HepG2 (cell line): ENCODE measurements around the gene PLET1. TPM values are rescaled to one million over a fixed set of nuclear protein-coding genes. Genes with fewer than 3 reads are reported as not detected.

Source experiments
- ATAC-seq: fragments of 200-7000 bp; cut with Tn5 transposase; 3 replicates; pipeline ENCODE4 v1.9.1; 2020; ENCODE audit warnings: mild to moderate bottlenecking, moderate library complexity
- BruUV-seq: library from RNA; stranded (reverse); fragments of 400-500 nt; replicated peaks from 2 replicates; lab custom pipeline; 2021; lab: Mats Ljungman, UMichigan
- CTCF ChIA-PET: fragments of 300-600 bp; formaldehyde crosslinking; extraction: SDS; loops from one replicate; lab custom pipeline; 2021; ENCODE audit warnings: low total read pairs, inconsistent platforms, low intra/inter-chr PET ratio; lab: Yijun Ruan, JAX
- POLR2A ChIA-PET: fragments of 350-600 bp; sonication (Branson Sonifier 250); formaldehyde crosslinking; loops from one replicate; lab custom pipeline; 2020; ENCODE audit warnings: antibody characterized with exemption, inconsistent platforms; lab: Yijun Ruan, JAX
- DNase-seq: peaks from one replicate; pipeline ENCODE4 v3.0.0-alpha.2; 2015; ENCODE audit warnings: low spot score
- FAIRE-seq: peaks from 3 replicates; lab custom pipeline; 2011; peaks lifted over from hg19 to GRCh38; lab: Jason Lieb, UNC
- H2AFZ ChIP-seq: one replicate; pipeline ENCODE4 v1.6.1; 2011; ENCODE audit warnings: low read length, inconsistent platforms
- H3K27ac ChIP-seq: fragments of 300-600 bp; 3 replicates; pipeline ENCODE4 v1.8.0; 2011; ENCODE audit warnings: mixed run types, mild to moderate bottlenecking, mixed read lengths, low read length, inconsistent platforms; ENCODE audit not compliant: insufficient read depth; ENCODE audit errors: extremely low read length
- H3K27me3 ChIP-seq, 2 experiments: fragments of 200-600 bp in 1 of 2; 2 replicates in 1 of 2; 3 replicates in 1 of 2; pipeline versions ENCODE4 v1.6.0 to v1.8.0; 2011; ENCODE audit warnings: low read length in 2 of 2, mild to moderate bottlenecking in 2 of 2, moderate library complexity in 2 of 2, inconsistent platforms in 1 of 2; ENCODE audit not compliant: insufficient read depth in 2 of 2, control insufficient read depth in 1 of 2
- H3K36me3 ChIP-seq, 2 experiments: fragments of 200-600 bp in 1 of 2; replicated peaks in 1 of 2; 2 replicates in 1 of 2; 3 replicates in 1 of 2; pipeline versions ENCODE4 v1.5.1 to v1.8.0; 2011; ENCODE audit warnings: low read length in 2 of 2, inconsistent platforms in 1 of 2; ENCODE audit not compliant: insufficient read depth in 2 of 2, control insufficient read depth in 1 of 2
- H3K4me1 ChIP-seq: 2 replicates; pipeline ENCODE4 v1.5.1; 2012; ENCODE audit warnings: low read length, inconsistent platforms; ENCODE audit not compliant: insufficient read depth
- H3K4me2 ChIP-seq: 2 replicates; pipeline ENCODE4 v1.6.0; 2011; ENCODE audit warnings: low read depth, low read length, inconsistent platforms
- H3K4me3 ChIP-seq, 3 experiments: fragments of 200-600 bp in 1 of 3; sonication (generic), shearing (Covaris generic) in 1 of 3; replicated peaks in 1 of 3; 2 replicates each; pipeline ENCODE4 v1.5.1; 2011 to 2016; ENCODE audit warnings: low read length in 3 of 3, inconsistent platforms in 2 of 3, low read depth in 2 of 3, mild to moderate bottlenecking in 2 of 3, control low read depth in 1 of 3, mixed read lengths in 1 of 3; ENCODE audit not compliant: insufficient read depth in 1 of 3
- H3K79me2 ChIP-seq: one replicate; pipeline ENCODE4 v1.6.1; 2011; ENCODE audit warnings: low read length, inconsistent platforms; ENCODE audit not compliant: insufficient read depth
- H3K9ac ChIP-seq: 2 replicates; pipeline ENCODE4 v1.6.0; 2011; ENCODE audit warnings: mild to moderate bottlenecking, low read depth, low read length, inconsistent platforms; ENCODE audit not compliant: insufficient read depth
- H3K9me3 ChIP-seq: 2 replicates; pipeline ENCODE4 v1.5.1; 2012; ENCODE audit warnings: mild to moderate bottlenecking, low read length
- H4K20me1 ChIP-seq: 2 replicates; pipeline ENCODE4 v1.6.0; 2011; ENCODE audit warnings: inconsistent platforms, mild to moderate bottlenecking, low read length, moderate library complexity; ENCODE audit not compliant: insufficient read depth
- ADNP ChIP-seq: sonication (generic); formaldehyde crosslinking; IDR thresholded peaks from 2 replicates; pipeline ENCODE4 v1.4.0; 2020; ENCODE audit warnings: missing genetic modification reagents
- AGO1 ChIP-seq: fragments of 200-400 bp; formaldehyde crosslinking; IDR thresholded peaks from 2 replicates; pipeline ENCODE4 v1.6.1; 2017; ENCODE audit warnings: mild to moderate bottlenecking, low read depth, low read length, moderate library complexity; ENCODE audit not compliant: poor library complexity, severe bottlenecking
- ELF4 ChIP-seq: sonication (generic); formaldehyde crosslinking; IDR thresholded peaks from 2 replicates; pipeline ENCODE4 v1.5.0; 2020; ENCODE audit warnings: missing genetic modification reagents, mild to moderate bottlenecking, moderate library complexity, borderline replicate concordance
- HOXA3 ChIP-seq: sonication (generic); formaldehyde crosslinking; IDR thresholded peaks from 2 replicates; pipeline ENCODE4 v1.5.0; 2020; ENCODE audit warnings: missing genetic modification reagents
- PHF8 ChIP-seq: sonication (generic); formaldehyde crosslinking; IDR thresholded peaks from 2 replicates; pipeline ENCODE4 v1.5.0; 2020; ENCODE audit warnings: missing genetic modification reagents
- SNAPC5 ChIP-seq: sonication (generic); formaldehyde crosslinking; IDR thresholded peaks from 2 replicates; pipeline ENCODE4 v1.8.1; 2023; ENCODE audit warnings: mild to moderate bottlenecking, missing genetic modification reagents, borderline replicate concordance
- TCF12 ChIP-seq, 2 experiments: fragments of 450-650 bp in 1 of 2; sonication (generic) in 1 of 2; formaldehyde crosslinking in 1 of 2; IDR thresholded peaks; 2 replicates each; pipeline versions ENCODE4 v1.6.1 to v1.8.0; 2017 to 2022; ENCODE audit warnings: antibody characterized with exemption in 1 of 2, mild to moderate bottlenecking in 1 of 2, missing genetic modification reagents in 1 of 2, moderate library complexity in 1 of 2
- ZBTB10 ChIP-seq: sonication (generic); formaldehyde crosslinking; IDR thresholded peaks from 2 replicates; pipeline ENCODE4 v1.4.0; 2020; ENCODE audit warnings: missing genetic modification reagents, borderline replicate concordance
- ZBTB3 ChIP-seq: sonication (generic); formaldehyde crosslinking; IDR thresholded peaks from 2 replicates; pipeline ENCODE4 v1.4.0; 2020; ENCODE audit warnings: low read depth, mild to moderate bottlenecking, moderate library complexity, missing genetic modification reagents, borderline replicate concordance
- ZBTB38 ChIP-seq: sonication (generic); formaldehyde crosslinking; IDR thresholded peaks from 2 replicates; pipeline ENCODE4 v1.5.1; 2020; ENCODE audit warnings: mild to moderate bottlenecking, missing genetic modification reagents
- ZBTB49 ChIP-seq: sonication (generic); formaldehyde crosslinking; IDR thresholded peaks from 2 replicates; pipeline ENCODE4 v1.4.0; 2020; ENCODE audit warnings: missing genetic modification reagents, borderline replicate concordance
- ZNF121 ChIP-seq: sonication (generic); formaldehyde crosslinking; IDR thresholded peaks from 2 replicates; pipeline ENCODE4 v1.5.0; 2020; ENCODE audit warnings: mild to moderate bottlenecking, missing genetic modification reagents
- ZNF30 ChIP-seq: sonication (generic); formaldehyde crosslinking; IDR thresholded peaks from 2 replicates; pipeline ENCODE4 v1.5.0; 2020; ENCODE audit warnings: mild to moderate bottlenecking, missing genetic modification reagents
- ZNF501 ChIP-seq: sonication (generic); formaldehyde crosslinking; IDR thresholded peaks from 2 replicates; pipeline ENCODE4 v1.5.1; 2020; ENCODE audit warnings: mild to moderate bottlenecking, moderate library complexity, missing genetic modification reagents
- ZNF629 ChIP-seq: sonication (generic); formaldehyde crosslinking; conservative IDR thresholded peaks from 2 replicates; pipeline ENCODE4 v1.5.0; 2020; ENCODE audit warnings: missing genetic modification reagents
- ZNF724P ChIP-seq: sonication (generic); formaldehyde crosslinking; IDR thresholded peaks from 2 replicates; pipeline ENCODE4 v1.8.0; 2022; ENCODE audit warnings: missing genetic modification reagents, borderline replicate concordance
- WGBS: methylation state at CpG from one replicate; pipeline ENCODE4 v1.1.6; 2017; ENCODE audit warnings: low lambda C conversion rate; 5-methylcytosine and 5-hydroxymethylcytosine counted together
- in situ Hi-C: cut with HindIII; loops from 2 replicates; pipeline ENCODE4 v1.10.0; 2017; ENCODE audit warnings: low pct_unique_long_range_greater_than_20kb; ENCODE audit not compliant: extremely low pct_ligation_motif_present
- intact Hi-C: fragments of 100-400 bp; cut with micrococcal nuclease; formaldehyde crosslinking; loops from one replicate; pipeline ENCODE4 v1.10.0; 2022; ENCODE audit not compliant: unreplicated experiment
- polyA plus RNA-seq, 8 experiments: library from polyadenylated mRNA; depleted of rRNA in 3 of 8; stranded (reverse) in 7 of 8; unstranded in 1 of 8; fragments of >200 nt; fragmentation: Illumina TruSeq in 4 of 8; extraction: Trizol in 4 of 8; gene quantifications; 2 replicates each; pipeline versions ENCODE4 v1.2.1 to v1.2.3, GENCODE V29; 2011 to 2016; ENCODE audit warnings: low read depth in 4 of 8, missing spikeins in 1 of 8, mixed read lengths in 1 of 8; ENCODE audit not compliant: insufficient read depth in 1 of 8
- total RNA-seq, 5 experiments: library from RNA; depleted of rRNA; stranded (reverse); fragments of >200 nt; fragmentation: Illumina TruSeq; extraction: Trizol; gene quantifications; 2 replicates each; pipeline ENCODE4 v1.2.3, GENCODE V29; 2016; ENCODE audit warnings: low read depth in 1 of 5

Gene PLET1
- total and polyA plus RNA-seq, 2 of the 13 experiments (the other 11 are each of a cell fraction or from before 2014, with no cell fraction given), result not detected

GRCh38 chr11:112225753-112226061 lies 35.0 kb downstream of the PLET1 start (continued):
- no peak for TF ChIP-seq TCF12 (IDR thresholded peaks at IDR 0.05)
- TF ChIP-seq TCF12 (CRISPR knock-in tag; IDR thresholded peaks at IDR 0.05), result no peak
- no peak for TF ChIP-seq ZNF30 (CRISPR knock-in tag)
- TF ChIP-seq ADNP (CRISPR knock-in tag), result no peak
- no peak for TF ChIP-seq ZNF724P (CRISPR knock-in tag)
- TF ChIP-seq ZNF121, result peak; percentile 92
- 0 out of 2 replicates have a peak, but pooled peaks have one; percentile 36 for TF ChIP-seq SNAPC5
- TF ChIP-seq ZBTB10 (CRISPR knock-in tag), result peak; percentile 1; the same call in 1 of the 2 replicates

- BruUV-seq, result no TSS peak
- 62% methylated on average over 5 of the region's 5 CpGs for WGBS
Observed at GRCh38 chr11:112223754-112224532, 36.7 kb downstream of the PLET1 start.

More at GRCh38 chr11:112223754-112224532, 36.7 kb downstream of the PLET1 start:
- Histone ChIP-seq H3K9ac (no peak overlapping the region), H3K4me3 (no peak overlapping the region), H4K20me1 (no peaks in the 10 kb centered on the region), H3K27ac (no peak overlapping the region), H2AFZ (no peak overlapping the region), H3K4me1 (peaks cover 66% of the 10 kb centered on the region), H3K27me3 (no peaks in the 10 kb centered on the region; a peak in 1 of 5 replicates), H3K79me2 (peaks cover 18% of the 10 kb centered on the region), H3K9me3 (no peaks in the 10 kb centered on the region), H3K36me3 (0 out of 5 replicates have a peak, but pooled peaks cover 0 to 5% of the 10 kb centered on the region in 2 experiments), H3K4me2 (no peak overlapping the region; the same call in 1 of the 2 replicates)
- TF ChIP-seq AGO1, result no peak
- no peak for TF ChIP-seq ZBTB38 (CRISPR knock-in tag)
- no peak for TF ChIP-seq PHF8 (CRISPR knock-in tag)
- TF ChIP-seq ZBTB3 (CRISPR knock-in tag), result no peak
- TF ChIP-seq ZNF501, result no peak
- no peak; the same call in 1 of the 2 replicates for TF ChIP-seq ZNF629 (CRISPR knock-in tag)
- no peak for TF ChIP-seq ZBTB49 (CRISPR knock-in tag)
- no peak for TF ChIP-seq HOXA3
- no peak for TF ChIP-seq ELF4
- intact Hi-C loops, result loop anchor here (10.0 kb wide), 1 partner anchor 571 kb away; no protein-coding TSS in a partner anchor
- DNase-seq (no peak), FAIRE-seq (no peak), ATAC-seq (no peak)
- POLR2A ChIA-PET, result no interaction called here
- in situ Hi-C loops, result loop anchor here (5.0 to 10.0 kb wide), 2 partner anchors 58 to 231 kb away; no protein-coding TSS in a partner anchor
- CTCF ChIA-PET, result no interaction called here
